HT-29 (cell line): Measurements from ENCODE around the gene LIMK2. TPM values are rescaled to one million over a fixed set of nuclear protein-coding genes. Genes with fewer than 3 reads are reported as not detected.
A peak's percentile ranks its signal among the peaks of the same experiment; 100 is the strongest.
"Not testable (repeated sequence)": the region's sequence is repeated elsewhere in the genome, so short reads cannot be mapped to it uniquely, and the experiment has no call there.

ENCODE experiments used
- DNase-seq: peaks from one replicate; pipeline ENCODE4 v3.0.0-alpha.2; 2015; ENCODE audit warnings: low spot score
- total RNA-seq: library from RNA; depleted of rRNA; stranded (reverse); fragments of >200 nt; shearing (Covaris generic); gene quantifications from 2 replicates; pipeline ENCODE4 v1.2.3, GENCODE V29; 2014

Gene LIMK2
- total RNA-seq, 1 experiment from 2014 or later: 24.4 TPM

DNA sequence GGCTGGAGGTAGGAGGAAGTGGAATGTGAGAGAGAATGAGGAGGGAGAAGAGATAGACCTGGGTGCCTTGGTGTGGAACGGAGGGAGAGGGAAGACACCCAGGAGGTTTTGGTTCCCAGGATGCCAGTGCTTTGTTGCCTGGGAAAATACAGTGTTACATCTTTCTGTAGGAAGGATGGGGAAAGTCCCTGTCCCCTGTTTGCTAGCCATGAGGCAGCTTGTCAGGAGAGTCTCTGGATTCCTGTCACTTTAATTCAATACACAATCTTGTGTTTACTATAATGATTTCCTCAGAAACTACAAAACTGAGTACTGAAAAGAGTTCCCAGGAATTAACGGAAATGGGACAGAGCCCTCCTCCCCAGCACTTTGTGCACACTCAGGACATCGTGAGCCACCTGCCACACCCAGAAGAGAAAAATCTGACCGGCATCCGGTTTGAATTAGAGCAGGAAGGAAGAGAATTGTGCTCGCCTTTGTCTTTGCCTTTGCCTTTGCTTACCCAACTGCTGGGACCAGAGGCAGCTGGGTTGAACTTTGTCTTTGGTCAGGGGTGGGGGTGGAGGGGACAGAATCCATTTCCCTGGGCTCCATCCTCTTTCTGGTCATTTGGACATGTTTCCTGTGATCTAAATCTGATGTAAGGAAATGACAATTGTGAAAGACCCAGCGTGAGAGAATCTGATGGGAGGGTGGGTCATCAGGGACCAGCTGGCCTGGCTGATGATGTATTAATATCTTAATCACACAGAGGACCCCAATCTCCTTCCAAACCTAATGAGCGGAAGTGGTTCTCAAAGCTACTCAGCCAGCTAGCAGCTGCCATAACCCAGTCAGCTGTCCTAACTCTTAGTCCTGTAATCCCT, 1.3 kb upstream of the LIMK2 start:
- DNase-seq: no peak

DNA sequence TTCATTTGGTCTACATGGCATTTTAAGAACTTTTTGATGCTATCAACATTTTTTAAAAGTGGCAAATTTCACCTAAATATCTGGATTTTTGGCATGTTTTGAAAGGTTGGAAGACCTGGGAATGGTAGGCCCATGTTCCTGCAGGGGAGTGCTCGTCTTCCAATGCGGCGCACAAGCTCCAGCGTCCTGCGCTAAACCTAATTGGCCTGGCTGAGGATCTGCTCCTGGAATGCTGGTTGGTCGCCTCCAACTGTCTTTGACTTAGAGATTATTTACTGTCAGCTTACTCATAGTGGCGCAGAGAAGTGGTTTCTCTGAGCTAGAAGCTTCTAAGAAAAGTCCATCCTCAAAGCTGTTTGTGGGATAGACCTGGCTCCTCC, 626 bp upstream of the LIMK2 start:
- DNase-seq: peak; percentile 10

GRCh38 chr22:31212783-31213629, 908 bp downstream of the LIMK2 start:
- no peak for DNase-seq

GRCh38 chr22:31215018-31215535, 3.0 kb downstream of the LIMK2 start:
- no peak for DNase-seq

DNA sequence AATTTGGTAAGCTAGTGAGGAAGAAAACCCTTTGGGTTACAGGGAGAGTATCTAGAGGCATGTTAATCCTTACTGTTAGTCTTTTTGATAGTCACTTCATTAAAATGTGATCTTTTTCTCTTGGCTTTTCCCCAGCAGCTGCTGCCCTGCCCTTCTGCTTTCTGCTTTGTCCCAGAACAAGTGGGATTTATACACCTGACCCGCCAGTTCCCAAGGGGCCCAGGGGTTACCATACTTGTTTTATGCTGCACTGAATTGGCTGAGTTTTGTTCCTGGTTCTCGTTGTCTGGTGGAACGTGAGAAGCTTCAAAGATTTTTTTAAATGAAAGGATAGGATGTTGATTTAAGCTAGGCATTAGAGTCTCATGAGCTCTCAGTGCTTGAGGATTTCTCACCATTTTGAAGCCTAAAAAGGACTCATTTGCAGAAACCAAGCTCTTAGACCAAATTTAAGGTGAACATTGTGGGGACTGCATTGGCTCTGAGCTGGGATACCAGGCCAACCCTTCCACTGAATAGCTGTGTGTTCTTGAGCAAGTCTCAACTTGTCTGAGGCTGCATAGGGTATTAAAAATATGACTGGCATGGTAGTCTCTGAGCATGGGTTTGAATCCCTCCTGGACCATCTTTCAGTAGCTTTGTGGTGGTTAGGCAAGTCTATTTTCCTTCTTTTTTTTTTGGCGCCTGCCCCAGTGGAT, 6.6 kb downstream of the LIMK2 start:
- no peak for DNase-seq

DNA sequence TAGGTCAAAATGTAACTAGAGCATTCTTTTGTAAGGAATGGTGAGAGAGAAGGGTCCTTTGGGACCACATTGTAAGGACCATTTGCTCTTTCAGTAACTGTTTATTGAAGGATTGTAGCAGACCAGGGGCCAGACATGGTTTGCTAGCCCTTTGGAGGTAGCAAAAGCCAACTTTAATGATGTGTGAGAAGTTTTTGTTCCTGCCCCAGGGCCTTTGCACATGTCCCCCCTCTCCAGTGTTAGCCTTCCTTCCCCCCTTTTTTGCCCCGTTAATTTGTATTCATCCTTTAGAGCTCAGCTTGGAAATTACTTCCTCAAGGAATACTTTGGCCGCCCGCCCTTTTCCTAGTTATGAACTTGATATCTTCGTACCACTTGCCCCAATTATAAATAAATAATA, 9.0 kb downstream of the LIMK2 start:
- no peak for DNase-seq

- DNase-seq: no peak
Observed at GRCh38 chr22:31222736-31223135, 10.6 kb downstream of the LIMK2 start.

- DNase-seq: no peak
Observed at GRCh38 chr22:31223786-31224191, 11.7 kb downstream of the LIMK2 start.

- not testable (repeated sequence) for DNase-seq
Observed at GRCh38 chr22:31224691-31225090, 12.6 kb downstream of the LIMK2 start.

- peak; percentile 29 for DNase-seq
Observed at GRCh38 chr22:31227186-31227585, 15.1 kb downstream of the LIMK2 start.

GRCh38 chr22:31229402-31230079, 17.4 kb downstream of the LIMK2 start:
- no peak for DNase-seq

- DNase-seq: no peak
Observed at GRCh38 chr22:31230155-31230870, 18.2 kb downstream of the LIMK2 start.

GRCh38 chr22:31230871-31231621, 18.9 kb downstream of the LIMK2 start:
- DNase-seq: peak; percentile 50

GRCh38 chr22:31233001-31233400, 20.9 kb downstream of the LIMK2 start:
- no peak for DNase-seq

DNA sequence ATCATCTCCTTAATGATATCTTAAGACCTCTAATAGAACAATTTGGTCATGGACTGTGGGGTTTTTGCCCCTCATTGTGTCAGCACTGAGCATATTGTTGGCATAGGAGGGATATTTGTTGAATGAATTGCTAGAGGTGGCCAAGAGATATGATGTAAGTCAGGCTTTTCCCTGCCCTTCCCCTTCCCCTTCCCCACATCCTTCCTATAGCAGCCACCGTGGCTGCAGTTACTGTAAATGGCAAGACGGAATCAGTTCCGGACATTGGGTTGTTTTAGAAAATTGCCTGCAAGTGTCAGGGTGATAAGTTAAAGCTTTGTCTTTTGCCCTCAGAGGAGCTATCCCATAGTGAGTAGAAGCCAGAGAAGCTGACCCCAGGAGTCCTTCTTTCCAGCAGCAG, 23.0 kb downstream of the LIMK2 start:
- no peak for DNase-seq

DNA sequence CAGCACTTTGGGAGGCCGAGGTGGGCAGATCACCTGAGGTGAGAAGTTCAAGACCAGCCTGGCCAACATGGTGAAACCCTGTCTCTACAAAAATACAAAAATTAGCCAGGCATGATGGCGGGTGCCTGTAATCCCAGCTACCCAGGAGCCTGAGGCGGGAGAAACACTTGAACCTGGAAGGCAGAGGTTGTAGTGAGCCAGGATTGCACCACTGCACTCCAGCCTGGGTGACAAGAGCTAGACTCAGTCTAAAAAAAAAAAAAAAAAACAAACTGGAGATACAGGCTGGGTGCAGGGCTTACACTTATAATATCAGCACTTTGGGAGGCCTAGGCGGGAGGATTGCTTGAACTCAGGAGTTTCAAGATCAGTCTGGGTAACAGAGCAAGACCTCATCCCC, 23.9 kb downstream of the LIMK2 start:
- DNase-seq: not testable (repeated sequence)

DNA sequence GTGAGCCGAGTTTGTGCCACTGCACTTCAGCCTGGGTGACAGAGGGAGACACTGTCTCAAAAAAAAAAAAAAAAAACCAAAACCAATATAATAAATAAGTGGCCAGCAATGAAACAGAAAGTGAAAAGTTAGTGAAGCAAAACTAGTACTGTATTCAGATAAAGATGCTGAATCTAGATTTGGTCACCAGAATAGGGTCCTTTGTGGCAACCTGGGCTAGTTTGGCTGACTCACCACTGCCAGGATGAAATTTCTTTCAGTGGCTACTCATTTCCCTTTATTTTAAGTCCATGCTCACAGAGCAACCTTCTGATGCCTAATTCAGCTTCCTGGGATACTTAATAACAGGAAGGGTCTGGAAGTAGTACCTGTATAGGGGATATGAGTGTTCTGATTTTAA, 26.0 kb downstream of the LIMK2 start:
- DNase-seq: no peak

- no peak for DNase-seq
Observed at GRCh38 chr22:31239771-31240370, 27.8 kb downstream of the LIMK2 start.

- no peak for DNase-seq
Observed at GRCh38 chr22:31241200-31241599, 29.1 kb downstream of the LIMK2 start.
